Kidney (tissue), 14 donors: ENCODE results near the gene MAP3K1. TPM values are rescaled to one million over a fixed set of nuclear protein-coding genes. Genes with fewer than 3 reads are reported as not detected.

Source experiments
- DNase-seq, 5 donors: peaks; one replicate each; pipeline ENCODE4 v3.0.0-alpha.2; 2013 to 2020
- FAIRE-seq: peaks from 2 replicates; lab custom pipeline; 2012; peaks lifted over from hg19 to GRCh38; lab: Jason Lieb, UNC
- H3K27ac ChIP-seq, 2 donors: one replicate each; pipeline ENCODE4 v1.7.0; 2013; ENCODE audit warnings: low read depth in 2 of 2, low read length in 2 of 2, inconsistent platforms in 1 of 2
- H3K27me3 ChIP-seq: one replicate; pipeline ENCODE4 v1.7.1; 2013; ENCODE audit warnings: low read length, inconsistent platforms; ENCODE audit not compliant: control insufficient read depth, insufficient read depth
- H3K36me3 ChIP-seq, 3 donors: one replicate each; pipeline versions ENCODE4 v1.7.0 to v1.7.1; 2013; ENCODE audit warnings: low read length in 3 of 3, control low read depth in 1 of 3, inconsistent platforms in 1 of 3; ENCODE audit not compliant: insufficient read depth in 3 of 3, control insufficient read depth in 2 of 3
- H3K4me1 ChIP-seq, 3 donors: one replicate each; pipeline versions ENCODE4 v1.7.0 to v1.7.1; 2013; ENCODE audit warnings: low read length in 3 of 3, inconsistent platforms in 1 of 3, low read depth in 1 of 3; ENCODE audit not compliant: control insufficient read depth in 2 of 3, insufficient read depth in 2 of 3
- H3K4me3 ChIP-seq, 3 donors: one replicate each; pipeline versions ENCODE4 v1.7.0 to v1.8.1; 2013; ENCODE audit warnings: low read length in 3 of 3, control low read depth in 1 of 3, inconsistent platforms in 1 of 3
- H3K9ac ChIP-seq, 3 donors: one replicate each; pipeline versions ENCODE4 v1.7.0 to v1.7.1; 2013; ENCODE audit warnings: low read length in 3 of 3, control low read depth in 1 of 3, inconsistent platforms in 1 of 3
- H3K9me3 ChIP-seq, 3 donors: one replicate each; pipeline versions ENCODE4 v1.7.0 to v1.7.1; 2013; ENCODE audit warnings: low read length in 3 of 3, control low read depth in 1 of 3, inconsistent platforms in 1 of 3; ENCODE audit not compliant: control insufficient read depth in 2 of 3, insufficient read depth in 1 of 3
- intact Hi-C: fragments of 100-400 bp; cut with DNase I; formaldehyde crosslinking; loops from one replicate; pipeline ENCODE4 v1.11.1; 2022
- polyA plus RNA-seq: library from polyadenylated mRNA; stranded (reverse); fragments of 350-450 nt; fragmentation: Illumina TruSeq; extraction: RNeasy Lipid Tissue Mini Kit (QIAGEN cat#74804); gene quantifications from one replicate; pipeline ENCODE4 v1.2.3, GENCODE V29; 2014; ENCODE audit warnings: low read depth, low replicate concordance; ENCODE audit not compliant: insufficient read depth
- total RNA-seq: library from RNA; stranded (reverse); fragmentation: NEBNext Ultra II Directional; extraction: Animal tissue kit (Norgen Biotek cat#: 25700); gene quantifications from one replicate; pipeline ENCODE4 v1.2.1, GENCODE V29; 2021
- TF ChIP-seq, protein P1 (sequence below): IDR thresholded peaks from 3 replicates; pipeline ENCODE4 v1.5.1; 2012; ENCODE audit warnings: mild to moderate bottlenecking, moderate library complexity, borderline replicate concordance; ENCODE audit not compliant: insufficient read depth; ENCODE audit errors: extremely low read depth
- donor health status: control.
- donor health status: control.
- donor health status: control.
- donor health status: control.
- donor health status: control.
- donor health status: DM: yes; HTN: yes; CAD: no.
- donor health status: Normal renal cell carcinoma (clear cell type).

Gene MAP3K1
- total and polyA plus RNA-seq, 2 donors from 2014 or later, result 8.1 to 64.0 TPM

GRCh38 chr5:56917534-56917933 is 102.2 kb downstream of the MAP3K1 start:
- FAIRE-seq, result no peak
- no peaks in the 10 kb centered on the region for H3K27me3 ChIP-seq
- no peak overlapping the region for H3K27ac ChIP-seq
- intact Hi-C loops, result no loop called here
- H3K36me3 ChIP-seq, result peaks cover 0 to 3% (median 0%) of the 10 kb centered on the region in 3 donors
- no peak for DNase-seq
- no peaks in the 10 kb centered on the region for H3K9me3 ChIP-seq
- H3K4me1 ChIP-seq, result no peaks in the 10 kb centered on the region
- no peak overlapping the region for H3K4me3 ChIP-seq
- TF ChIP-seq, protein P1, sequence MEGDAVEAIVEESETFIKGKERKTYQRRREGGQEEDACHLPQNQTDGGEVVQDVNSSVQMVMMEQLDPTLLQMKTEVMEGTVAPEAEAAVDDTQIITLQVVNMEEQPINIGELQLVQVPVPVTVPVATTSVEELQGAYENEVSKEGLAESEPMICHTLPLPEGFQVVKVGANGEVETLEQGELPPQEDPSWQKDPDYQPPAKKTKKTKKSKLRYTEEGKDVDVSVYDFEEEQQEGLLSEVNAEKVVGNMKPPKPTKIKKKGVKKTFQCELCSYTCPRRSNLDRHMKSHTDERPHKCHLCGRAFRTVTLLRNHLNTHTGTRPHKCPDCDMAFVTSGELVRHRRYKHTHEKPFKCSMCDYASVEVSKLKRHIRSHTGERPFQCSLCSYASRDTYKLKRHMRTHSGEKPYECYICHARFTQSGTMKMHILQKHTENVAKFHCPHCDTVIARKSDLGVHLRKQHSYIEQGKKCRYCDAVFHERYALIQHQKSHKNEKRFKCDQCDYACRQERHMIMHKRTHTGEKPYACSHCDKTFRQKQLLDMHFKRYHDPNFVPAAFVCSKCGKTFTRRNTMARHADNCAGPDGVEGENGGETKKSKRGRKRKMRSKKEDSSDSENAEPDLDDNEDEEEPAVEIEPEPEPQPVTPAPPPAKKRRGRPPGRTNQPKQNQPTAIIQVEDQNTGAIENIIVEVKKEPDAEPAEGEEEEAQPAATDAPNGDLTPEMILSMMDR, result no peak
- no peak overlapping the region for H3K9ac ChIP-seq

DNA sequence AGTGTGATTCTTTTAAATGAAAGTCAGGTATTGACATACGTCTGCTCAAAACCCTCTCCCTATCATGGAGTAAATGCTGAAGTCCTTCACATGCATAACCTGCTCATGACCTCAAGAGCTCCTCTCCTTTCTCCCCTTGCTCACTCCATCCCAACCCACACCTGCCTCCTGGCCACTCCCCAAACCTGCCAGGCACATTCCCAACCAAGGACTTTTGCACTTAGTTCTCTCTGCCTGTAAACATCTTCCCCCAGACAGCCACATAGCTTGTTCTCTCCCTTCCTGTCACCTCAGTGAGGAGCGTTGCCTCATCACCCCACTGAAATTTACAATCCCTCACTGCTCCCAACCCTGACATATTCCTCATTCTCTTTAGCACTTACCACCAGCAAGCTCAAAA is 102.7 kb downstream of the MAP3K1 start:
- intact Hi-C loops, result no loop called here

GRCh38 chr5:56919942-56920662 is 104.8 kb downstream of the MAP3K1 start:
- no peaks in the 10 kb centered on the region for H3K9me3 ChIP-seq
- FAIRE-seq, result no peak
- no peak overlapping the region for H3K27ac ChIP-seq
- H3K9ac ChIP-seq, result no peak overlapping the region
- peaks cover 2 to 18% (median 13%) of the 10 kb centered on the region in 3 donors for H3K36me3 ChIP-seq
- no peak for DNase-seq
- H3K4me1 ChIP-seq, result no peaks in the 10 kb centered on the region
- TF ChIP-seq, protein P1, result no peak
- intact Hi-C loops, result no loop called here
- no peak overlapping the region for H3K4me3 ChIP-seq
- no peaks in the 10 kb centered on the region for H3K27me3 ChIP-seq

More for the DNA sequence above, 102.7 kb downstream of the MAP3K1 start:
- Histone ChIP-seq H3K9me3 (no peaks in the 10 kb centered on the region), H3K9ac (no peak overlapping the region), H3K27me3 (no peaks in the 10 kb centered on the region), H3K27ac (no peak overlapping the region), H3K4me3 (no peak overlapping the region), H3K36me3 (peaks cover 0 to 8% (median 5%) of the 10 kb centered on the region in 3 donors), H3K4me1 (no peaks in the 10 kb centered on the region)
- TF ChIP-seq, protein P1, result no peak
- DNase-seq, result no peak
- FAIRE-seq, result no peak
